ENCODE measurements around the gene DOK7. TPM values are rescaled to one million over a fixed set of nuclear protein-coding genes. Genes with fewer than 3 reads are reported as not detected.
"Not testable (repeated sequence)": the region's sequence is repeated elsewhere in the genome, so short reads cannot be mapped to it uniquely, and the experiment has no call there.

The DOK7 gene
- total and polyA plus RNA-seq, 4 donors: 0.40 to 2.6 (median 1.6) TPM

DNA sequence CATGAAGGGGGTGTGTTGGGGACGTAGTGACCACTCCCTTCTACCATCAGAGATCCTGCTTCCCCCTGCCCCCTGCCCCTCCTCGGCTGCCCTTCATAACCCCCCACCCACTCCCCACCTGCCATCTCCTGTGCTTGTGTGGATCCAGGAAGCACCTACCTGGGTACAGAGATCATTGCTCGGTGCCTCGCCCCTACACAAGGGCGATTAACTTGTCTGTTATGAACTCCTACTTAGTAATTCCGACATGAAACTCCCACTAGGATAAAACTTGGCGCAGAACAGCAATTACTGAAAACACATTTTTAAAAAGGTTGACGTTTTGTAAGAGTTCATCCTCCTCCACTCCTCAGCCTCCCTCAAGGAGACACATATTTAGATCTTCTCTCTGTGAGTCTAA lies 80.3 kb downstream of the DOK7 start:
- not testable (repeated sequence) for H3K27me3 ChIP-seq (ENCODE audit: control insufficient read depth, insufficient read depth, low read length); DNase-seq (ENCODE audit: low read depth in 4 of 6, low spot score in 6 of 6); H3K27ac ChIP-seq (ENCODE audit: low read depth, low read length); H3K9me3 ChIP-seq (ENCODE audit: control insufficient read depth, insufficient read depth, low read length); H3K36me3 ChIP-seq (ENCODE audit: control insufficient read depth, insufficient read depth, low read length); H3K4me3 ChIP-seq (ENCODE audit: low read depth, low read length); H3K4me1 ChIP-seq (ENCODE audit: control insufficient read depth, insufficient read depth, low read length)
- WGBS (ENCODE audit: insufficient coverage): 93% methylated on average over 5 of the region's 8 CpGs

Other genes with a start within 250 kb of the DOK7 start
- gene MSANTD1, start 214.1 kb upstream of the DOK7 start, total RNA-seq: 1 to 10 TPM; 1.4 to 2.3 TPM
- 1 to 10 TPM; 4.2 to 5.7 TPM for gene MSANTD1, start 214.1 kb upstream of the DOK7 start, polyA plus RNA-seq (ENCODE audit: insufficient read length in 2 of 2)
- gene RGS12, start 170.3 kb upstream of the DOK7 start, total RNA-seq: 10 to 100 TPM; 30.8 to 44.6 TPM
- gene RGS12, start 170.3 kb upstream of the DOK7 start, polyA plus RNA-seq (ENCODE audit: insufficient read length in 2 of 2): 10 to 100 TPM; 77.3 to 96.3 TPM
- 1 to 10 TPM in 1 of 2 donors, under 1 TPM in 1; 0.40 to 1.8 TPM for gene HGFAC, start 21.3 kb upstream of the DOK7 start, total RNA-seq
- 1 to 10 TPM; 5.2 to 6.1 TPM for gene HGFAC, start 21.3 kb upstream of the DOK7 start, polyA plus RNA-seq (ENCODE audit: insufficient read length in 2 of 2)
- gene LRPAP1, start 69.1 kb downstream of the DOK7 start, total RNA-seq: 100 to 1,000 TPM in 1 of 2 donors, 10 to 100 TPM in 1; 47.1 to 201 TPM
- gene LRPAP1, start 69.1 kb downstream of the DOK7 start, polyA plus RNA-seq (ENCODE audit: insufficient read length in 2 of 2): 100 to 1,000 TPM; 138 to 140 TPM